GM18511 (cell line): Measurements from ENCODE around the gene ERC2.
A peak's percentile ranks its signal among the peaks of the same experiment; 100 is the strongest.

ENCODE experiments used
- ATAC-seq: cut with Tn5 transposase; IDR thresholded peaks from one replicate; pipeline ENCODE4 v1.9.1; 2021; ENCODE audit warnings: mild to moderate bottlenecking, moderate library complexity; ENCODE audit not compliant: unreplicated experiment

The ERC2 gene

DNA sequence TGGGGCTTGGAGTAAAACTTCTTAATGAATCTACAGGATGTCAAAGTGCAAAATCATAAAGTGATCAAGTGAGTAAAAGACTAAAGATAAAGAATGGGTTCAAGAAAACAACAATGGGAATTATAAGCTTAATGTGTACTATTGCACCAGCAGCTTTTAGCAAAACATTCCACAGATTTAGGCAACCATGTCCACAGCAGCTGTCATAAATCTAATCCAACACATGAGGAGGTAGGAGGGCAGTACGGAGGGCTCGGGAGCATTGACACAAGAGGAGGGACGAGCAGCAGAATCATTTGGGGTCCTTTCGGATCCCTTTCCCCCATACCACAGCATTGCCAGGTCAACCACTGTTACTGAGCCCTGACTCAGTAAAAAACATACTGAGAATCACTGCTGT lies 516.9 kb downstream of the ERC2 start:
- ATAC-seq, result no peak

- no peak for ATAC-seq
These were observed 520.9 kb downstream of the ERC2 start for GRCh38 chr3:55947406-55947805.

- ATAC-seq, result no peak
These were observed 521.6 kb downstream of the ERC2 start for GRCh38 chr3:55946574-55947160.

- ATAC-seq, result no peak
These were observed 525.4 kb downstream of the ERC2 start for GRCh38 chr3:55942868-55943267.

GRCh38 chr3:55939287-55939686 lies 529.0 kb downstream of the ERC2 start:
- ATAC-seq, result no peak

GRCh38 chr3:55937301-55937700 lies 531.0 kb downstream of the ERC2 start:
- no peak for ATAC-seq

GRCh38 chr3:55936549-55937052 lies 531.7 kb downstream of the ERC2 start:
- no peak for ATAC-seq

- no peak for ATAC-seq
These were observed 533.0 kb downstream of the ERC2 start for GRCh38 chr3:55935241-55935640.

DNA sequence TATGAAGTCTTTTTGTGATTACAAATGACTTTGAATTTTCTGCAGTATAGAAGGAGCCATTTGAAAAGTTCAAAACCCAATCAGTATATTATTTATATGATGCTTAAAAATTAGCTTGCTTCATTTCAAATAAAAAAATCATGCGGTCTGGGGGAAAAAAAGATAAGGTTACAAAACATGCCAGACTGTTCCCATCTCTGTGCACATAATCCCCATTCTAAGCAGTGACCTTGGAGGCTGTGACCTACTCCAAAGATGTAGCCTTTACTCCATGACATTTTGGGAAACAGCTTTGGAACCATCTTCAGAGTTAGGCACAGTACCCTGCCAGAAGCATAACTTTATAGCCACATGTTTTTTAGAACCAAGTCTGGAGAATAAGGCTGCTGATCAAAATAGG lies 533.5 kb downstream of the ERC2 start:
- ATAC-seq, result no peak

DNA sequence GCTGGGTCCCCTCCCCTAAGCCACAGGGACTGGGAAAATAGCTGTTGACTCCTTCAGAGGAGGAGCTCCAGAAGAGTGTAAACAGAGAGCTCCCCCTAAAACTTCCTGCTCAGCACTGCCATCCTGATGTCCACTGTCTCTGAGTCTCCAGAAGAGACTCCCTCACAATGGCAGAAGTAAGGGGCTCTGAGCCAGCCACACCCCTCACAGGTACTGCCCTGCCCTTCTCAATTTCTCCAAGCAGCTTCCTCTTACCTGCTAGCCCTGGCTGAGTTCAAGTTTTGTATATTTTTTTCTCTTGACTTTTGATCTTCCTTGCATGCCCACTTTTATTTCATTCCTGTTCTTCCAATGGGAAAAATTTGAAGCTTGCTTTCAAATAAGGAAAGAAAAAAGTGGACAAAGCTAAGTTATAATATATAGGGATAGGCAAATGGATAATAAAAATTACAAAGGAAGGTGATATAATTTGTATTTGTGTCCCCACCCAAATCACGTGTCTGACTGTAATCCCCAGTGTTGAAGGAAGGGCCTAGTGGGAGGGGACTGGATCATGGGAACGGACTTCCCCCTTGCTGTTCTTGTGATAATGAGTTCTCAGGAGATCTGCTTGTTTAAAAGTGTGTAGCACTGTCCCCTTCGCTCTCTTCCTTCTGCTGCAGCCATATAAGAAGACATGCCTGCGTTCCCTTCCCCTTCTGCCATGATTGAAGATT lies 539.0 kb downstream of the ERC2 start:
- ATAC-seq, result no peak

- peak; percentile 13 for ATAC-seq
These were observed 544.6 kb downstream of the ERC2 start for GRCh38 chr3:55923626-55924025.

- ATAC-seq, result peak; percentile 82
These were observed 545.1 kb downstream of the ERC2 start for GRCh38 chr3:55923207-55923606.

DNA sequence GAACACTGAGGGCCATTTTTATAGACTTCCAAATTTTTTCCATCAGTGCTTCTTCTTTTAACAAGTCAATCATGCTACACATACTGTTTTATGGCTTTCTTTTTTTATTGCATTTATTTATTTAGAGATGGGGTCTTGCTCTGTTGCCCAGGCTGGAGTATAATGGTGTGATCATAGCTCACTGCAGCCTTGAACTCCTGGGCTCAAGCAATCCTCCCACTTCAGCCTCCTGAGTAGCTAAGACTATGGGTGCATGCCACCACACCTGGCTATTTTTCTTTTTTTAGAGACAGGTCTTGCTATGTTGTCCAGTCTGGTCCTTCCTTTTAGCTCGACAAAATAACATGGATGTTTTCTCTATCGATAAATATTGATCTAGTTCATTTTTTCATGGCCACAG lies 555.4 kb downstream of the ERC2 start:
- no peak for ATAC-seq

GRCh38 chr3:55911266-55911665 lies 557.0 kb downstream of the ERC2 start:
- ATAC-seq, result no peak

- ATAC-seq, result no peak
These were observed 557.7 kb downstream of the ERC2 start for GRCh38 chr3:55910543-55910942.

GRCh38 chr3:55909373-55909772 lies 558.9 kb downstream of the ERC2 start:
- ATAC-seq, result no peak

DNA sequence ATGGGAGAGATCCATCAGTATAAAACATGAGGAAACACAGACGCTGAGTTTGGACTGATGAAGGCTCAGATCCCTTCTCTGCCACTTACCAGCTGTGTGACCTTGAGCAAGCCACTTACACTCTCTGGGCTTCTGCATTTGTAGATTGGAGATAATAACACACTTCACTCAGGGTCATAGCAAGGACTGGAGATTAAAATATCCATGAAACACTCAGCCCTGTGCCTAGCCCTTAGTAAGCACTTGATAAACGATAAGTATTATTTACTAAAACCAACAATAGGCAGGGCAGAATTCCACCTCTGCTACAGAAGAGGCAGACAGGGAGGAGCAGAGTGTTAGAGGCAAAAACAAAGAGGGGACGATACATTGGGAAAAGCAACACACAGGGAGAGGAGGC lies 560.7 kb downstream of the ERC2 start:
- no peak for ATAC-seq

GRCh38 chr3:55906896-55907295 lies 561.4 kb downstream of the ERC2 start:
- no peak for ATAC-seq

DNA sequence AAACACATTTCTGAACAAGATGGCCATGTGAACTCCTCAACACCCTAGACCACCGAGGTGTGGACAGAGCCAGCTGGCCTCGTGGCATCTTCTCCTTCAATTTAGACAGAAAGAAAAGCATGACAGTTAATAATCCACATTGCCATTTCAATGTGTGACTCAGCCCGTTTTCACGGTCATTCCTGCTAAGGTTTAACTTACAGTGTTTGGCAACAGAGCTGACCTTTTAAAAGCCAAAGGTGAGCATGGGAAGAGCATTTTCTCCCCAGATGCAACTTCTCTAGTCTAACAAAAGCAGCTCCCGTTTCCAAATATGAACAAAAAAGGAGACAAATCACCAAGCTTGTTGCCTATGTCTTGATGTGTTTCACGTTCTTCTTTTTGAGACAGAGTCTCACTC lies 563.6 kb downstream of the ERC2 start:
- no peak for ATAC-seq

GRCh38 chr3:55903680-55904079 lies 564.6 kb downstream of the ERC2 start:
- no peak for ATAC-seq

GRCh38 chr3:55902221-55902900 lies 565.9 kb downstream of the ERC2 start:
- no peak for ATAC-seq

- ATAC-seq, result no peak
These were observed 568.4 kb downstream of the ERC2 start for GRCh38 chr3:55899887-55900286.
